Activated naive CD4-positive, alpha-beta T cell treated with anti-CD3 and anti-CD28 coated beads for 36 hours (primary cell): ENCODE data around the gene ITGAE. TPM values are rescaled to one million over a fixed set of nuclear protein-coding genes. Genes with fewer than 3 reads are reported as not detected.
"Not testable (repeated sequence)": the region's sequence is repeated elsewhere in the genome, so short reads cannot be mapped to it uniquely, and the experiment has no call there.

Experiments
- CTCF ChIA-PET: fragments of 350-600 bp; sonication (Branson Sonifier 250); formaldehyde crosslinking; loops from one replicate; lab custom pipeline; 2021; ENCODE audit warnings: antibody characterized with exemption; lab: Charles Lee
- DNase-seq: peaks from one replicate; pipeline ENCODE4 v3.0.0-alpha.2; 2020
- H3K27ac Mint-ChIP-seq: one replicate; pipeline ENCODE4 v1.8.0; 2021; ENCODE audit warnings: mild to moderate bottlenecking, mixed read lengths
- H3K27me3 Mint-ChIP-seq: one replicate; pipeline ENCODE4 v1.8.0; 2021; ENCODE audit warnings: low read depth, mixed read lengths
- H3K36me3 Mint-ChIP-seq: one replicate; pipeline ENCODE4 v1.8.0; 2021; ENCODE audit warnings: low read depth, mixed read lengths
- H3K4me1 Mint-ChIP-seq: one replicate; pipeline ENCODE4 v1.8.0; 2021; ENCODE audit warnings: low read depth, mixed read lengths
- H3K4me3 Mint-ChIP-seq: one replicate; pipeline ENCODE4 v1.8.0; 2021; ENCODE audit warnings: mild to moderate bottlenecking, moderate library complexity, mixed read lengths
- H3K9me3 Mint-ChIP-seq: one replicate; pipeline ENCODE4 v1.8.0; 2021; ENCODE audit warnings: mixed read lengths
- intact Hi-C: fragments of 100-400 bp; cut with micrococcal nuclease; formaldehyde crosslinking; loops from one replicate; pipeline ENCODE4 v1.15.1; 2023
- total RNA-seq, 2 experiments: library from RNA; stranded (reverse); gene quantifications; one replicate each; pipeline ENCODE4 v1.2.3, GENCODE V29; 2021

The ITGAE gene
- total RNA-seq, 2 experiments from 2014 or later = 31.7 to 32.4 TPM

DNA sequence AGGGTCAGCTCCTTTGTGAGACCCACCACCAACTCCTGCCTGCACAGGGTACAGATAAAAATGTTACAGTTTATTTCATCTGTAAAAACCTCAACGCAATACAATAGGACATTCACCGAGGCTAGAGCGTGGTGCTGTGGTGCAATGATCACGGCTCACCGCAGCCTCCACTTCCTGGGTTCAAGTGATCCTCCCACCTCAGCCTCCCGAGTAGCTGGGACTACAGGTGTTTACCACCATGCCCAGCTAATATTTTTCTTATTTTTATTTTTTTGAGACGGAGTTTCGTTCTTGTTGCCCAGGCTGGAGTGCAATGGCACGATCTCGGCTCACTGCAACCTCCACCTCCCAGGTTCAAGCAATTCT lies 66.1 kb downstream of the ITGAE start:
- H3K9me3 Mint-ChIP-seq, H3K4me3 Mint-ChIP-seq, H3K27ac Mint-ChIP-seq, H3K36me3 Mint-ChIP-seq, DNase-seq, H3K27me3 Mint-ChIP-seq: not testable (repeated sequence)
- H3K4me1 Mint-ChIP-seq = peaks cover 19% of the 10 kb centered on the region
- intact Hi-C loops = loop anchor here (5.0 to 10.0 kb wide), 3 partner anchors 72 to 270 kb away; no protein-coding TSS in a partner anchor
- CTCF ChIA-PET = interaction anchor here (1.9 to 8.9 kb wide), 4 partner anchors 11 to 110 kb away, joined by 7 to 205 read pairs (median 59); partner anchors contain the start of genes HASPIN and NCBP3

DNA sequence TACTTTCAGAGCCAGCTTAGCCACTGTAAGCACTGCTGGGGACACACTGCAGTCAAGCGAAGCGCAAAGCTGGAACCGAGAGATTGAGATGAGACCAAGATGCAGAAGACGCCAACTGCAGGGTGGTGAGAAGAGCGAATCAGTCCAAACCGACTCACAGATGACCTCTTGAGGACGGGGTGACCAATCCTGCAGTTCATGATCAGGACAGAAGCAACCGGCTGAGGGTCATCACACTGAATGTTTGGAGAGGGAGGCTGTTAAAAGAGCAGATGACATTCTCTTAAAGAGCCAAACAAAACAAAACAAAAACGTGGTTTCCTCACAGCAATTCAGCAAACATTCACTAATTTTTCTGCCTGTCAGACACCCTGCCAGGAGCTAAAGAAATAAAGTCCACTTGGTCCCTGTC lies 68.8 kb downstream of the ITGAE start:
- no peaks in the 10 kb centered on the region for H3K4me1 Mint-ChIP-seq
- H3K27ac Mint-ChIP-seq = no peak overlapping the region
- intact Hi-C loops = loop anchor here (10.0 kb wide), 1 partner anchor 273 kb away; no protein-coding TSS in a partner anchor
- H3K27me3 Mint-ChIP-seq = no peaks in the 10 kb centered on the region
- no peaks in the 10 kb centered on the region for H3K9me3 Mint-ChIP-seq
- H3K4me3 Mint-ChIP-seq = no peak overlapping the region
- peaks cover 9% of the 10 kb centered on the region for H3K36me3 Mint-ChIP-seq
- DNase-seq = no peak
- CTCF ChIA-PET = interaction anchor here (1.2 to 8.9 kb wide), 3 partner anchors 8 to 93 kb away, joined by 3 to 205 read pairs (median 5); partner anchors contain the start of gene P2RX5

GRCh38 chr17:3730881-3731429 lies 70.0 kb downstream of the ITGAE start:
- no peak for DNase-seq
- intact Hi-C loops = loop anchor here (10.0 kb wide), 1 partner anchor 274 kb away; no protein-coding TSS in a partner anchor
- Mint-ChIP-seq H3K4me1 (peaks cover 8% of the 10 kb centered on the region), H3K27ac (no peak overlapping the region), H3K36me3 (peaks cover 18% of the 10 kb centered on the region), H3K27me3 (no peaks in the 10 kb centered on the region), H3K9me3 (no peaks in the 10 kb centered on the region), H3K4me3 (no peak overlapping the region)
- CTCF ChIA-PET = interaction anchor here (0.6 to 2.1 kb wide), 2 partner anchors 9 to 288 kb away, joined by 3 to 5 read pairs; no protein-coding TSS in a partner anchor

GRCh38 chr17:3729881-3730280 lies 71.1 kb downstream of the ITGAE start:
- Mint-ChIP-seq H3K27me3 (no peaks in the 10 kb centered on the region), H3K4me1 (peaks cover 19% of the 10 kb centered on the region), H3K9me3 (no peaks in the 10 kb centered on the region), H3K27ac (no peak overlapping the region), H3K36me3 (peaks cover 29% of the 10 kb centered on the region), H3K4me3 (no peak overlapping the region)
- no peak for DNase-seq
- CTCF ChIA-PET = interaction anchor here (1.6 kb wide), 1 partner anchor 47 kb away, joined by 4 read pairs; no protein-coding TSS in a partner anchor
- intact Hi-C loops = loop anchor here (10.0 kb wide), 2 partner anchors 275 to 415 kb away; partner anchors contain the start of genes CYB5D2 and ZZEF1

DNA sequence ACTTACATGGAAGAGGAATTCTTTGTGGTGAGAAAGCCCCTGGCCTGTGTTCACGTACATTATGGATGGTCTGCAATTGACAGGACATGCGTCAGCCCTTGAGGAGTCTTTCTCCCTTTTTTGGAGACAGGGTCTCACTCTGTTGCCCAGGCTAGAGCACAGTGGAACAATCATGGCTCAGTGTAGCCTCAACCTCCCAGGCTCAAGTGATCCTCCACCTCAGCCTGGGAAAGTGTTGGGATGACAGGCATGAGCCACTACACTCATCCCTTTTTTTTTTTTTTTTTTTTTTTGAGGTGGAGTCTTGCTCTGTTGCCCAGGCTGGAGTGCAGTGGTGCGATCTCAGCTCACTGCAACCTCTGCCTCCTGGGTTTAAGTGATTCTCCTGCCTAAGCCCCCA lies 72.9 kb downstream of the ITGAE start:
- H3K4me1 Mint-ChIP-seq = peaks cover 24% of the 10 kb centered on the region

DNA sequence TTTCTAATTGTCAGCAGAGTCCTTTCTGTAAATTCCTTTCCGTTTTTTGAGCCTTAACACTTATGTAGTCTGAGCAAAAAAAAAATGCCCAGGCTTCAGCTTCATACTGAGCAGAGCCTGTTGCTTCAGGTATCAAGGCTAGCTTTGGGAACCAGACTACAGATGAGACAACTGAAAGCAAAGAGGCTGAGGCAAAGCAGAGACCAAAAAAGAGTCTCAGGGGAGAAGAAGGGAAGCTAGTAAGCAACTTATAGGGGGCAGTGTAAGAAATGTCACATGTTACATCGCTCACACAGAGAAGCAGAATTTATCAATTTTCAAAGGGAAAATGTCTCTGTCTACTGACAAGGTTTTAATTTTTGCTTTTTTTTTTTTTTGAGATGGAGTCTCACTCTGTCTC lies 73.9 kb downstream of the ITGAE start:
- H3K4me1 Mint-ChIP-seq = peaks cover 31% of the 10 kb centered on the region
- H3K9me3 Mint-ChIP-seq = no peaks in the 10 kb centered on the region
- CTCF ChIA-PET = interaction anchor here (1.8 to 3.5 kb wide), 2 partner anchors 11 to 44 kb away, joined by 5 to 19 read pairs; no protein-coding TSS in a partner anchor
- DNase-seq = no peak
- peaks cover 42% of the 10 kb centered on the region for H3K36me3 Mint-ChIP-seq
- H3K27ac Mint-ChIP-seq = no peak overlapping the region
- no peaks in the 10 kb centered on the region for H3K27me3 Mint-ChIP-seq
- intact Hi-C loops = loop anchor here (10.0 kb wide), 1 partner anchor 418 kb away; the partner anchor contains the start of genes CYB5D2 and ZZEF1
- no peak overlapping the region for H3K4me3 Mint-ChIP-seq

More for the DNA sequence above, 72.9 kb downstream of the ITGAE start:
- not testable (repeated sequence) for H3K27me3 Mint-ChIP-seq, H3K9me3 Mint-ChIP-seq, DNase-seq, H3K4me3 Mint-ChIP-seq, H3K27ac Mint-ChIP-seq
- peaks cover 36% of the 10 kb centered on the region for H3K36me3 Mint-ChIP-seq
- intact Hi-C loops = loop anchor here (10.0 kb wide), 1 partner anchor 417 kb away; the partner anchor contains the start of genes CYB5D2 and ZZEF1
- CTCF ChIA-PET = interaction anchor here (1.8 to 3.5 kb wide), 2 partner anchors 10 to 45 kb away, joined by 5 to 19 read pairs; no protein-coding TSS in a partner anchor

- peaks cover 63% of the 10 kb centered on the region for H3K36me3 Mint-ChIP-seq
- intact Hi-C loops = loop anchor here (10.0 kb wide), 1 partner anchor 420 kb away; the partner anchor contains the start of genes CYB5D2 and ZZEF1
- H3K4me3 Mint-ChIP-seq = peak overlapping the region; percentile 93
- H3K4me1 Mint-ChIP-seq = peaks cover 54% of the 10 kb centered on the region
- CTCF ChIA-PET = interaction anchor here (0.5 to 4.3 kb wide), 4 partner anchors 13 to 419 kb away, joined by 3 to 35 read pairs (median 4); no protein-coding TSS in a partner anchor
- no peak for DNase-seq
- peak overlapping the region; percentile 61 for H3K27ac Mint-ChIP-seq
- no peaks in the 10 kb centered on the region for H3K9me3 Mint-ChIP-seq
- H3K27me3 Mint-ChIP-seq = no peaks in the 10 kb centered on the region
Measured at GRCh38 chr17:3724378-3725077, 76.5 kb downstream of the ITGAE start.

GRCh38 chr17:3723556-3724377 lies 77.2 kb downstream of the ITGAE start, which contains the start of gene HASPIN:
TSS of gene HASPIN (plus strand) at chr17:3723903. CDS start at chr17:3723936, 33 bp downstream.
- H3K4me3 Mint-ChIP-seq = peak within 1 kb of the TSS; percentile 93
- no peaks in the 10 kb centered on the region for H3K9me3 Mint-ChIP-seq
- H3K36me3 Mint-ChIP-seq = peaks cover 62% of the 10 kb centered on the region
- intact Hi-C loops = loop anchor here (1.0 to 10.0 kb wide), 5 partner anchors 12 to 421 kb away; partner anchors contain the start of genes CYB5D2, EMC6, P2RX5 and TAX1BP3
- peaks cover 57% of the 10 kb centered on the region for H3K4me1 Mint-ChIP-seq
- no peaks in the 10 kb centered on the region for H3K27me3 Mint-ChIP-seq
- H3K27ac Mint-ChIP-seq = peak within 1 kb of the TSS; percentile 89
- CTCF ChIA-PET = interaction anchor here (0.5 to 4.3 kb wide), 9 partner anchors 11 to 420 kb away, joined by 3 to 35 read pairs (median 4); no protein-coding TSS in a partner anchor
- DNase-seq = peak; percentile 94

GRCh38 chr17:3723188-3723555 lies 77.8 kb downstream of the ITGAE start:
- H3K27me3 Mint-ChIP-seq = no peaks in the 10 kb centered on the region
- H3K36me3 Mint-ChIP-seq = peaks cover 67% of the 10 kb centered on the region
- no peak for DNase-seq
- intact Hi-C loops = loop anchor here (1.0 to 10.0 kb wide), 5 partner anchors 12 to 422 kb away; partner anchors contain the start of genes CYB5D2, EMC6, P2RX5 and TAX1BP3
- H3K4me1 Mint-ChIP-seq = peaks cover 63% of the 10 kb centered on the region
- peak overlapping the region; percentile 93 for H3K4me3 Mint-ChIP-seq
- no peaks in the 10 kb centered on the region for H3K9me3 Mint-ChIP-seq
- CTCF ChIA-PET = interaction anchor here (1.0 to 4.3 kb wide), 9 partner anchors 10 to 105 kb away, joined by 3 to 35 read pairs (median 4); no protein-coding TSS in a partner anchor
- H3K27ac Mint-ChIP-seq = peak overlapping the region; percentile 89

- H3K27me3 Mint-ChIP-seq = no peaks in the 10 kb centered on the region
- H3K9me3 Mint-ChIP-seq = no peaks in the 10 kb centered on the region
- DNase-seq = no peak
- H3K36me3 Mint-ChIP-seq = peaks cover 66% of the 10 kb centered on the region
- intact Hi-C loops = loop anchor here (1.0 to 10.0 kb wide), 5 partner anchors 11 to 422 kb away; partner anchors contain the start of genes CYB5D2, EMC6, P2RX5 and TAX1BP3
- CTCF ChIA-PET = interaction anchor here (0.9 to 4.3 kb wide), 9 partner anchors 10 to 105 kb away, joined by 3 to 35 read pairs (median 4); no protein-coding TSS in a partner anchor
- peak overlapping the region; percentile 93 for H3K4me3 Mint-ChIP-seq
- H3K4me1 Mint-ChIP-seq = peaks cover 64% of the 10 kb centered on the region
- peak overlapping the region; percentile 89 for H3K27ac Mint-ChIP-seq
Measured at GRCh38 chr17:3722716-3723115, 78.3 kb downstream of the ITGAE start.

- no peak for DNase-seq
- CTCF ChIA-PET = no interaction called here
- no peak overlapping the region for H3K4me3 Mint-ChIP-seq
- intact Hi-C loops = no loop called here
- peaks cover 41% of the 10 kb centered on the region for H3K4me1 Mint-ChIP-seq
- peak overlapping the region; percentile 61 for H3K27ac Mint-ChIP-seq
- no peaks in the 10 kb centered on the region for H3K9me3 Mint-ChIP-seq
- no peaks in the 10 kb centered on the region for H3K27me3 Mint-ChIP-seq
- peaks cover 64% of the 10 kb centered on the region for H3K36me3 Mint-ChIP-seq
Measured at GRCh38 chr17:3719265-3719664, 81.7 kb downstream of the ITGAE start.
